AG04449 (cell line): Measurements from ENCODE around the gene UFD1.

Experiments
- CTCF ChIA-PET: fragments of 350-600 bp; formaldehyde crosslinking; extraction: SDS; loops from one replicate; lab custom pipeline; 2021; ENCODE audit warnings: antibody characterized with exemption; lab: Yijun Ruan, JAX
- POLR2A ChIA-PET: fragments of 400-600, 350-600 bp; formaldehyde crosslinking; extraction: SDS; loops from one replicate; lab custom pipeline; 2020; ENCODE audit warnings: antibody characterized with exemption, inconsistent platforms; lab: Yijun Ruan, JAX
- DNase-seq: peaks from one replicate; pipeline ENCODE4 v3.0.0-alpha.2; 2010; ENCODE audit warnings: low read depth, low spot score
- H3K4me3 ChIP-seq: 2 replicates; pipeline ENCODE4 v1.5.1; 2011; ENCODE audit warnings: low read depth, mild to moderate bottlenecking, control low read depth, low read length
- CTCF ChIP-seq: IDR thresholded peaks from one replicate; pipeline ENCODE4 v1.5.1; 2011; ENCODE audit warnings: mild to moderate bottlenecking, moderate library complexity, low read length, control low read depth, inconsistent platforms; ENCODE audit not compliant: insufficient read depth; ENCODE audit errors: missing control alignments

The UFD1 gene

GRCh38 chr22:19483481-19484244 lies 4.7 kb upstream of the UFD1 start:
- CTCF ChIA-PET: interaction anchor here (1.3 kb wide), 1 partner anchor 149 kb away, joined by 3 read pairs; no protein-coding TSS in a partner anchor
- DNase-seq: peak; percentile 67
- TF ChIP-seq CTCF: no peak
- POLR2A ChIA-PET: no interaction called here
- no peak overlapping the region for H3K4me3 ChIP-seq

- POLR2A ChIA-PET: no interaction called here
- no peak overlapping the region for H3K4me3 ChIP-seq
- no peak for TF ChIP-seq CTCF
- CTCF ChIA-PET: no interaction called here
- no peak for DNase-seq
Measured at GRCh38 chr22:19482297-19482696, 3.3 kb upstream of the UFD1 start.

GRCh38 chr22:19480789-19481188 lies 1.8 kb upstream of the UFD1 start:
- no peak overlapping the region; the same call in 1 of the 2 replicates for H3K4me3 ChIP-seq
- DNase-seq: no peak
- CTCF ChIA-PET: no interaction called here
- no peak for TF ChIP-seq CTCF
- POLR2A ChIA-PET: no interaction called here

GRCh38 chr22:19480173-19480568 lies 1.2 kb upstream of the UFD1 start:
- ChIA-PET CTCF (interaction anchor here (1.5 kb wide), 1 partner anchor 16 kb away, joined by 3 read pairs; no protein-coding TSS in a partner anchor), POLR2A (interaction anchor here (0.8 to 1.3 kb wide), 3 partner anchors 41 to 335 kb away, joined by 3 to 6 read pairs (median 4); partner anchors contain the start of genes ESS2, HIRA and MRPL40)
- no peak for DNase-seq
- H3K4me3 ChIP-seq: peak overlapping the region; percentile 82
- TF ChIP-seq CTCF: no peak

- POLR2A ChIA-PET: interaction anchor here (0.8 to 1.3 kb wide), 3 partner anchors 42 to 335 kb away, joined by 3 to 6 read pairs (median 4); partner anchors contain the start of genes ESS2, HIRA and MRPL40
- peak; percentile 92 for DNase-seq
- TF ChIP-seq CTCF: no peak
Measured at GRCh38 chr22:19479355-19480172, 571 bp upstream of the UFD1 start, which contains the start of gene CDC45. CDC45 (plus strand) TSS chr22:19479920; CDS start chr22:19479969, 49 bp downstream.

More at GRCh38 chr22:19479355-19480172, 571 bp upstream of the UFD1 start, which contains the start of gene CDC45:
- CTCF ChIA-PET: interaction anchor here (1.2 to 3.2 kb wide), 3 partner anchors 17 to 338 kb away, joined by 3 to 19 read pairs (median 3); no protein-coding TSS in a partner anchor
- peak within 1 kb of the TSS; percentile 95 for H3K4me3 ChIP-seq
